Stimulated activated CD8-positive, alpha-beta memory T cell treated with anti-CD3 and anti-CD28 coated beads, Interleukin-15, amount 100 ng/mL, for 48 hours (primary cell): ENCODE measurements around the gene CTSS.
"Not testable (repeated sequence)": the region's sequence is repeated elsewhere in the genome, so short reads cannot be mapped to it uniquely, and the experiment has no call there.

ENCODE experiments used
- DNase-seq, 2 donors: peaks; one replicate each; pipeline ENCODE4 v3.0.0-alpha.2; 2020; ENCODE audit warnings: low read depth in 2 of 2

Gene CTSS

DNA sequence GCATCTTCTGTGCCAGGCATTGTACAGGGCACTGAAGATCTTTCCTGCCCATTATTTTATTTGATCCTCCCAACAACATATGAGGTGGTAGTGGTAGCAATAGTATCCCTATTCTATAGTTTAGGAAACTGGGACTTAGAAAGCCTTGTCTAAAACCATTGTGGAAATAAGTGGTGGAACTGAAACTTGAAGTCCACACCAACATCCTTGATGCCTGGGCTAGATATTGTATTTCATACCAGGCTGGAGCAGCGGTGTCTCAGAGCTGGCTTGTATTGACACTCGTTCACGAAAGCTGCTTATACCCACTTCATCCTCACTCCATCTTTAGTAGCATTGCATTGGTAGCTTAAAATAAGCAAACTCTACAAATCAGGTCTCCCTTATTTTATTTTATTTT lies 9.7 kb upstream of the CTSS start:
- DNase-seq: no peak

DNA sequence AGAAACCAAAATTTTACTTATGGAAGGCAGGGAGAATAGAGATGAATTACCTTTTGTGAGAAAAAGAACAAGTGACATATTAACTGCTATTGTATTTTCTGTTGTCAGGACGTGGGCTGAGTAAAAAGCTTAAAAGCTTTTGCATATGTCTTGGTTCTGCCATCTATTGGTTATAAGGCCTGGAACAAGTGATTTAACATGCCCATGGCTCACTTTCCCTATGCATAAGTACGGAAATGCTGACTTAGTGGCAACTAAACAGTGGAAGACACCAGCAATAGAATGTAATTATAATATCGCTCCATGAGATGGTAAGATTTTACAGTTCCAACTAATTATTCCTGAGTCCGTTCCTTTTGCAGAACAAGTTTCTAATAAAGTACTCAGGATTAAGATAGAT lies 6.7 kb upstream of the CTSS start:
- DNase-seq: no peak

DNA sequence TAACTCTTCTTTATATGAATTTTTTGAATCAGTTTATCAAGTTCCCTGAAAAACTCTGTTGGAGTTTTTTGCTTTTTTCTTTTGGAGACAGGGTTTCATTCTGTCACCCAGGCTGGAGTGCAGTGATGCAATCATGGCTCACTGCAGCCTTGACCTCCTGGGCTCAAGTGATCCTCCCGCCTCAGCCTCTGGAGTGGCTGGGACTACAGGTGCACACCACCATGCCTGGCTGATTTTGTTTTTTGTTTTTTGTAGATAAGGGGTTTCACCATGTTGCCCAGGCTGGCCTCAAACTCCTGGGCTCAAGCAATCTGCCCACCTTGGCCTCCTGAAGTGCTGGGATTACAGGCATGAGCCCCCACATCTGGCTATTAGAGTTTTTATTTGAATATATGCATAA lies 2.1 kb upstream of the CTSS start:
- not testable (repeated sequence) for DNase-seq

DNA sequence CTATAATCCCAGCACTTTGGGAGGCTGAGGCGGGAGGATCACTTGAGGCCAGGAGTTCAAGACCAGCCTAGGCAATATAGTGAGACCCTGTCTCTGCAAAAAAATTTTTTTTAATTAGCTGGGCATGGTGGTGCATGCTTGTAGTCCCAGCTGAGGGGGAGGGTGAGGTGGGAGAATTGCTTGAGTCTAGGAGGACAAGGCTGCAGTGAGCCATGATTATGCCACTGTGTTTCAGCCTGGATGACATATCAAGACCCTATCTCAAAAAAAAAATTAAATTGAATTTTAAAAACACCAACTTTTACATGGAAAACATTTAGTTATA lies 361 bp upstream of the CTSS start:
- DNase-seq: not testable (repeated sequence)

DNA sequence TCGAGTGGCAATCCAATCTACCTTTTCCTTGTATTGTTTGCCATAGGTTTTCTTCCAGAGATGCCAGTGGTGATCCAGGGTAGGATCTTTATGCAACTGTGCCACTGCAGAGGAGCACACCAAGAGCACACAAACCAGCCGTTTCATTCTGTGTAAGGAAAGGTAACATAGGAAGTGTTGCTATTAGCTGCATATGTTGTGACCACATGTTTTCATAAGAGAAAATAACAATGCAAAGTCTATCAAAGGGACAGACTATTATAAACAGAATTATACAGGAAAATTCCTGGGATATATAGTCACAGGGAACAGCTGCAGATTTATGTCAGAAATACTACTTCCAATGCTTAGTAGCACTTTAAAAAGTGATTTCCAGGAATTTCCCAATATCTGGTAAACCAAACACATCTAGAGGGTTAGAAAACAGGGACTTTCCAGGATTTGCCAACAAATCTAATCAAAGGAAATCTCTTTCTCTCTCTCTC lies 919 bp downstream of the CTSS start:
- no peak for DNase-seq

DNA sequence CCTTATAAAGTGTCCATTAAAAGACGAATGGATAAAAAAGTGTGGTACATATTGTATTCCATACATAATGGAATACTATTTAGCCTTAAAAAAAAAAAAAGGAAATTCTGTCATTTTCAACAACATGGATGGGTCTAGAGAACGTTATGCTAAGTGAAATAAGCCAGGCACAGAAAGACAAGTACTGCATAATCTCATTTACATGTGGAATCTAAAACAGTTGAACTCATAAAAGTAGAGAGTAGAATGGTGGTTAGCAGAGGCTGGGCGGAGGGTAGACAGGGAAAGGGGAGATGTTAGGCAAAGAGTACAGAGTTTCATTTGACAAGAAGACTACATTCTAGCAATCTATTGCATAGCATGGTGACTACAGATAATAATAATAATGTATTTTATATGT lies 2.6 kb downstream of the CTSS start:
- DNase-seq: no peak

DNA sequence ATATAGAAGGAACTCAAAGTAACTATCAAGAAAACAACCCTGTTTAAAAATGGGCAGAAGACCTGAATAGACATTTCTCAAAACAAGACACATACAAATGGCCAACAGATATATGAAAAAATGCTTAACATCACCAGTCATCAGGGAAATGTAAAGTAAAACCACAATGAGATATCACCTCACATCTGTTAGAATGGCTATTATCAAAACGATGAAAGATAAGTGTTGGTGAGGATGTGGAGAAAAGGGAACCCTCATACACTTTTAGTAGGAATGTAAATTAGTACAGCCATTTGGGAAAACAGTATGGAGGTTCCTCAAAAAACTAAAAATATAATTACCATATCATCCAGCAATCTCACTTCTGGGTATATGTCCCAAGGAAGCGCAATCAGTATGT lies 3.0 kb downstream of the CTSS start:
- no peak for DNase-seq

DNA sequence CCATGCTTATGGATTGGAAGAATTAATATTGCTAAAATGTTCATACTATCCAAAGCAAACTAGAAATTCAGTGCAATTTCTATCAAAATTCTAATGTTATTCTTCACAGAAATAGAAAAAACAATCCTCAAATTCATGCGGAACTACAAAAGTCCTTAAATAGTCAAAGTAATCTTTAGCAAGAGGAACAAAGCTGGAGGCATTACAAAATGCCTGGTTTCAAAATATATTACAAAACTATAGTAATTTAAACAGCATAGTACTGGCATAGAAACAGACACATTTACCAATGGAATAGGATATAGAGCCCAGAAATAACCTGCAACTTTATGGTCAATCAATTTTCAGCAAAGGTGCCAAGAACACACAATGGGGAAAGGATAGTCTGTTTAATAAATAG lies 3.8 kb downstream of the CTSS start:
- DNase-seq: no peak

DNA sequence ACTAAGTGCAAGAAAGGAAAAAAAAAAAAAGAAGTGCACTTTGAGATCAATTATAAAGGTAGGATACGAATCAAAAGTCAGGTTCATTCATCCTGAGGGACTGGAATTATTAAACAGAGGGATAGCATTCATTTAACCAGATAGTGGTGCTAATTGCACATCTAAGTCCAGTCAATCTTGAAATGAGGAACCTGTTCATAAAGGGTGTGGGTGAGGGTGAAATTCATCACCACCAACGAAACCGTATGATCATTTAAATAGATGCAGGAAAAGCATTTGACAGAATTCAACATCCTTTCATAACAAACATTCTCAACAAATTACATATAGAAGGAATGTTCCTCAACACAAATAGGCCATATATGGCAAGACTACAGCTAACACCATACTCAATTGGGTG lies 5.6 kb downstream of the CTSS start:
- DNase-seq: no peak

DNA sequence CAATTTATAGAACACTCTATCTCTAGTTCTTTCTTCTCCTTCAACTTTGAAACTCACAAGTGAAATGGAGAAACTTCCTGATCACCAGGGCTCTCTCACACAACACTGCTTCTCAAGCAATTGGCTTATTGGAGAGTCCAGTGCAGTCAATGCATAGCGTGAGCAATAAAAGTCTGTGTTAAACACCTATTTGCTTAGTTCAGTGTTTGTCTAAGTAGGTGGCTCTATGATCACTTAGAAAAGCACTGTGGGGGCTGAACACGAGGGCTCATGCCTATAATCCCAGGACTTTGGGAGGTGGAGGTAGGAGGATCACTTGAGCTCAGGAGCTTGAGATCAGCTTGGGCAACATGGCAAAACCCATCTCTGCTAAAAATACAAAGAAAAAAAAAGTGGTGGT lies 12.2 kb downstream of the CTSS start:
- no peak for DNase-seq

DNA sequence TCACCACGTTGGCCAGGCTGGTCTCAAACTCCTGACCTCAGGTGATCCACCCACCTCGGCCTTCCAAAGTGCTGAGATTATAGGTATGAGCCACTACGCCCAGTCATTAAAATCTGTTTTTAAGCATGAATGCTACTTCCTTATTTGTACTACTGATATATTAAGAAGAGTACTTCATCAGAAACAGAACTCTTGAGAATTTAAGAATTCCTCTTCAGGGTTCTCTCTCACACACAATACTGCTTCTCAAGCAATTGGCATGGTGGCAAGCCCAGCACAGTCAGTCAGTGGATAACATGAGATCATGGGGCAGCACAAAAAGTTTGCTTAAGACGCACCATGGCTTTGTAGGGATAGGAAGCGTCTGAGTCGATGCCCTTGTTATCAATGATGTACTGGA lies 14.1 kb downstream of the CTSS start:
- DNase-seq: no peak

DNA sequence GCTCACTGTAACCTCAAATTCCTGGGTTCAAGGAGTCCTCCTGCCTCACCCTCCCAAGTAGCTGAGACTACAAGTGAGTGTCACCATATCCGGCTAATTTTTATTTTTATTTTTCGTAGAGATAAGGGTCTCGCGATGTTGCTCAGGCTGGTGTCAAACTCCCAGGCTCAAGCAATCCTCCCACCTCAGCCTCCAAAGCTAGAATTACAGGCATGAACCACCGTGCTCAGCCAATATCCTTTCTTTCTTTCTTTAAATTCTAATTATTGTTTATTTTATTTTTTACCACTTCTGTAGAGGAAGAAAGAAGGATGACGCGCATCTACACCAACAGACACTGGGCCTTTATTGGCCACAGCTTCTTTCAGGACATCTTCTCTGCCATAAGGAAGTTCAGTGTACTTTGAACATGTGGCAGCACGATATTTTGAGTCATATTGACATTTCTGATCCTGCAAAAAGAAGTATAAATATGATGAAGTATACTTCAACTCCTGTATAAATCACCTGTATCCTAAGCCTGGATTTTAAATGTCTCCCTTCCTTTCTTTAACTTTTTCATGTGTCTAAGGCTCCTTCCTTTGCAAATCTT lies 15.8 kb downstream of the CTSS start:
- no peak for DNase-seq

DNA sequence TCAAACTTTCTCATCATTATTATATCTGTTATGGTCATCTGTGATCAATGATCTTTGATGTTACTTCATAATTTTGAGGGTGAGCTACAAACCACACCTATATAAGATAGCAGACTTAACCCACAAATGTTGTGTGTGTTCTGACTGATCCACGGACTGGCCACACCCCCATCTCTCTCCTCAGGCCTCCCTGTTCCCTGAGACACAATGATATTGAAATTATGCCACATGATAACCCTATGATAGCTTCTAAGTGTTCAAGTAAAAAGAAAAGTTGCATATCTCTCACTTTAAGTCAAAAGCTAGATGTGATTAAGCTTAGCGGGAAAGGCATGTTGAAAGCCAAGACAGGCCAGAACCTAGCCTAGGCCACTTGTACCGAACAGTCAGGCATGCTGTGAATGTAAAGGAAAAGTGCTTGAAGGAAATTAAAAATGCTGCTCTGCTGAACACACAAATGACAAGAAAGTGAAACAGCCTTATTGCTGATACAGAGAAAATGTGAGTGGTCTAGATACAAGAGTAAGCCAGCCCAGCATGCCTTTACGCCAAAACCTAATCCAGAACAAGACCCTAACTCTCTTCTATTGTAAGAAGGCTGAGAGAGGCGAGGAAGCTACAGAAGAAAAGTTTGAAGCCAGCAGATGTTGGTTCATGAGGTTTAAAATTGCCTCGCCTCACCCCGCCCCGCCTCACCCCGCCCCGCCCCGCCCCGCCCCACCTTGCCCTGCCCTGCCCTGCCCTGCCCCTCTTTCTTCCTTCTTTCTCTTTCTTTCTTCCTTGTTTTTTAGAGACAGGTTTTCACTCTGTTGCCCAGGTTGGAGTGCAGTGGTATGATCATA lies 16.5 kb downstream of the CTSS start:
- DNase-seq: no peak

DNA sequence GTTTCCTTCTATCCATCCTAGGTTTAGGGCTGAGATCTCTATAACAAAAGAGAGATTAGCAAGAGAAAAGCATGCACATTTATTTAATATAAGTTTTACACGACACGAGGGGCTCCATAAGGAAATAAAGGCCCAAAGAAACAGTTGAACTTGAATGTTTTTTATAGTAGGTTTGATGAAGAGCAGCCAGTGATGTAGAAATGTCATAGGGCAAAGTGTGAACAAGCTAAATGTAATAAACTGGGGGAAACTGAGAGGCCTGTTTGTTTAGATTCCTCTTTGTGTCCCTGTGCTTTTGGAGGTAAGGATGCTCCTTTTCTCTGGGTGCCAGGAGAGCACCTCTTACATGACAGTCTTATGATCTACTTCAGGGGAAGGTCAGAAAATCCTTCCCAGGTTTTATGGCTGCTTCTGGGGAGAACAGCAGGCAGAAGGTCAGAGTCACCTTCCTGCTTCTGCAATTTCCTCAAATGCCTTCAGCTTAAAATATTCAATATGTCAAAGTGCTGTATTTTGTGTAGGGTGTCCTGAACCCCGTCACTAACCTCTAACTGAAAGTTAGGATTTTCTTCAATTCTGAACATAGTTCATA lies 35.4 kb downstream of the CTSS start:
- DNase-seq: no peak

DNA sequence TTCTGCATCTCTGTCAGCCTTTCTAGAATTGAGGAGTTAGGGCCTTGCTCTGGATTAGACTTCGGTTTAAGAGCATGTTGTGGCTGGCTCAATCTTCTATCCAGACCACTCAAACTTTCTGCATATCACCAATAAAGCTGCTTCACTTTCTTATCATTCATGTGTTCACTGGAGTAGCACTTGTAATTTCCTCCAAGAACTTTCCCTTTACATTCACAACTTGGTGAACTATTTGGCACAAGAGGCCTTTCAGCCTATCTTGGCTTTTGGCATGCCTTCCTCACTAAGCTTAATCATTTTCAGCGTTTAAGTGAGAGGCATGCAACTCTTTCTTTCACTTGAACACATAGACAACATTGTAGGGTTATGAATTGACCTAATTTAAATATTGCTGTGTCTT lies 41.2 kb downstream of the CTSS start:
- no peak for DNase-seq

DNA sequence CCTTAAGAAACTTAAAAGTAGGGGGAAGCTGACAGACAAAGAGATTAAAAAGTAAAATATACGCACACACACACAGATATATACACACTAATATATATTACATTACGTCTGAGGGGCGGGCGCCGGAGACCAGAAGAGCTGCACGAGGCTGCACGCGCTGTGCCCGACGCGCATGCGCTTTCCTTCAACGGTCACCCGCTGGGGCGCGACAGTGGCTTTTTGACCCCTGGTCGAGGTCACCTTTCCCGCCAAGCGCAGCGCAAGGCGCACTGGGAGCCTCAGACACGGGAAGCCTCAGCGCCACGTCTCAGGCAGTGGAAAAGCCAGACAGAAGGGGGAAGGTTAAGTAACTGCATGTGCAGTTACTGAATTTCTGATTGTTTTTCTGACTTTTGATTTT lies 44.9 kb downstream of the CTSS start, which contains the start of gene HORMAD1:
TSS of gene HORMAD1 (minus strand) at position 193 of the 400 bp plus-strand sequence. CDS start 1,390 bp downstream, outside the sequence.
- DNase-seq: no peak

DNA sequence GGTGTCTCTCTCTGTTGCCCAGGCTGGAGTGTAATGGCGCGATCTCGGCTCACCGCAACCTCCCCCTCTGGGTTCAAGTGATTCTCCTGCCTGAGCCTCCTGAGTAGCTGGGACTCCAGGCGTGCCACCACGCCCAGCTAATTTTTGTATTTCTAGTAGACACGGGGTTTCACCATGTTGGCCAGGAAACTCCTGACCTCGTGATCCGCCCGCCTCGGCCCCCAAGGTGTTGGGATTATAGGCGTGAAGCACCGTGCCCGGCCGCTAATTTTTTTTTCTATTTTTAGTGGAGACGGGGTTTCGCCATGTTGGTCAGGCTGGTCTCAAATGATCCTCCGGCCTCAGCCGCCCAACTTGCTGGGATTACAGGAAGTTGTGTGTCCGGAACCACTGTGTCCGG lies 45.5 kb downstream of the CTSS start:
- DNase-seq: no peak

DNA sequence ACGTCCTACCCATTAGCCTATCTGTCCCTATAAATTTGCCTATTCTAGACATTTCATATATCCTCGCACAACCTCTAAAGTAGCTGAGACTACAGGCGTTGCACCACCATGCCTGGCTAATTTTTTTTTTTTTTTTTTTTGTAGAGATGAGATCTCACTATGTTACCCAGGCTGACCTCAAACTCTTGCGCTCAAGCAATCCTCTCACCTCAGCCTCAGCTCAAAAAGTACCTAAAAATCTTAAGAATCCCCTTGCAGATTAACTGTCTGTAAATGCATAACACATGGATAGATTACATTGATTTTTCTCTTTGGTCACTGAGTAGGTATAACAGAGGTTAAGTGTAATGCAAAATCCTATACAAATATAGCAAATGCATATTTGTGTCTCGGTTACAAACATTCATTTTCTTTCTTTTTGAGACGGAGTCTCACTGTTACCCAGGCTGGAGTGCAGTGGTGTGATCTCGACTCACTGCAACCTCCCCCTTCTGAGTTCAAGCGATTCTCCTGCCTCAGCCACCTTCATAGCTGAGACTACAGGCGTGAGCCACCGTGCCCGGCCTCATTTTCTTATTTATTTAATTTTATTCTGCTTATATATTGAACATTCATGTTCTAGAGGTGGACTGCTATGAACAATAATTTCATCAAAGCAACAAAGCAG lies 47.2 kb downstream of the CTSS start:
- no peak for DNase-seq

DNA sequence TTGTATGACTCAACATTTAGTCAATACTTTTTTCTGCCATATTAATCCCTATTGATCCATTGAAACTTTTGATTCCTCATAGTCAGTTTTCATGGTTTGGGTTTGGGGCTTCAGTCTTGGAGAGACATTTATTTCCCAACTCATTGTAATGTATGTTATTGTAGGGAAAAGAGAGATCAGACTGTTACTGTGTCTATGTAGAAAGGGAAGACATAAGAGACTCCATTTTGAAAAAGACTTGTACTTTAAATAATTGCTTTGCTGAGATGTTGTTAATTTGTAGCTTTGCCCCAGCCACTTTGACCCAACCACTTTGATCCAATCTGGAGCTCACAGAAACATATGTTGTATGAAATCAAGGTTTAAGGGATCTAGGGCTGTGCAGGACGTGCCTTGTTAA lies 56.5 kb downstream of the CTSS start:
- DNase-seq: not testable (repeated sequence)

DNA sequence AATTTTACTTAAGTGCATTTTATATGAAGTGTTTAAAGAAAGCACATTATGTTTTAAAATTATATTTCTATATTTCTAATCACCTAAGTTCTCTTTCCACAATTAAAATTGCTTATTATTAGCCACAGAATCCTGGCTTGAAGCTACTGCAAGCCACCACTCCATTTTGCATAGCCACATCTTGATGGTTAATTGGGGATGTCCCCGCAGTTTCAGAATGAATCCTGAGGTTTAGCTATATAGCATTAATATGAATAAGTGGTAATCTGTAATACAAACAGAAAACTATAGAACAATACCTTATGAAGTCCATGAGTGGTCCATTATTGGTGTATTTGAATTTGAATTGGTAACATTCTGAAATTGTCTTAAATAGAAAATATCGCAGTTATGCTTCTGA lies 57.0 kb downstream of the CTSS start:
- peak in 1 of 2 donors; percentile 17 for DNase-seq

DNA sequence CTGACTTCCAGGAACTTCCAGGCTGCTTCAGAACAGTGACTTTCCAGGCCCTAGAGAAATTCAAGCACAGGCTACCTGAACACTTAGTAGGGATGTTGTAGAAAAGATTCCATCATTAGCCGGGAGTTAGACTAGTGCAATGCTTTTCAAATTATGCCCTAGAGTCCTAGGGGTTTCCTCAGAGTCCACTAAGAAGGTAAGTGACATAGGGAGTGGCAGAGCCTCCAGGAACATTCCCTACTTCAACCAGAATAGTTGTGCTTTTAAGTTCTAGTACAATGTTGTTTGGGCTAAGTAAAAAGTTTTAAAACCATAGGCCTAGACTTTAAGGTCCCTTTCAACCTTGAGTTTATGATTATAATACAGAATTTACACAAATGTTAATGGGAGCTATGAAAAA lies 59.5 kb downstream of the CTSS start:
- no peak for DNase-seq

DNA sequence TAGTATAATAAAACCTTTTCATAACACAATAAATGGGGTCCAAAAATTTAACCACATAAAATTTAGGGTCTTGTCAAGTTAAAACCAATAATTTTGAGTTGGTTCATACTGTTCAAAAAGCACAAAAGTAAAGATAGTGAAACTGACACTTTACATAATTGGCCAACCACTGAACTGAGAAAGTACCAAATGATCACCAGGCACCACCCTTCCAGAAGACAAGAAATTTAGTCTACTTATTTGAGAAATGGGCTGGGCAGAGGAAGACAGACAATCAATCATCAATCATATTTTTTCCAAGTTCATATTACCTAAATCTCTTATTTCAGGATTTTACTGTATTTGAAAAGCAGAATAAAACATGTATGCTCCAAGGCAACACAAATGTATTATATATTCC lies 62.2 kb downstream of the CTSS start:
- DNase-seq: no peak
